Nephron (organoid): ENCODE measurements around the gene SYNDIG1.

ENCODE experiments used
- H3K27ac Mint-ChIP-seq, 3 experiments: 2 replicates each; pipeline ENCODE4 v1.8.0; 2020; ENCODE audit warnings: mixed read lengths in 3 of 3, mild to moderate bottlenecking in 2 of 3, moderate library complexity in 1 of 3
- H3K27me3 Mint-ChIP-seq: 2 replicates; pipeline ENCODE4 v1.8.0; 2021; ENCODE audit warnings: low read depth, mild to moderate bottlenecking, moderate library complexity, mixed read lengths
- H3K36me3 Mint-ChIP-seq: 2 replicates; pipeline ENCODE4 v1.8.0; 2020; ENCODE audit warnings: low read depth, mixed read lengths
- H3K4me1 Mint-ChIP-seq: 2 replicates; pipeline ENCODE4 v1.8.0; 2020; ENCODE audit warnings: mixed read lengths
- H3K4me3 Mint-ChIP-seq, 3 experiments: 2 replicates each; pipeline ENCODE4 v1.8.0; 2020; ENCODE audit warnings: mild to moderate bottlenecking in 3 of 3, mixed read lengths in 3 of 3, moderate library complexity in 2 of 3
- H3K9me3 Mint-ChIP-seq: 2 replicates; pipeline ENCODE4 v1.8.0; 2020; ENCODE audit warnings: mixed read lengths
- CTCF ChIP-seq, 3 experiments: fragments of 200-600 bp; sonication (generic); IDR thresholded peaks; one replicate each; pipeline ENCODE4 v1.5.0; 2021; ENCODE audit warnings: antibody characterized with exemption in 3 of 3; ENCODE audit not compliant: unreplicated experiment in 3 of 3

SYNDIG1 gene

GRCh38 chr20:24675651-24676352 is 206.4 kb downstream of the SYNDIG1 start:
- H3K27ac Mint-ChIP-seq, result no peak overlapping the region
- peaks cover 23% of the 10 kb centered on the region for H3K4me1 Mint-ChIP-seq
- H3K9me3 Mint-ChIP-seq, result no peaks in the 10 kb centered on the region
- TF ChIP-seq CTCF (IDR thresholded peaks at IDR 0.05; ENCODE audit: unreplicated experiment in 3 of 3), result no peak
- peaks cover 7% of the 10 kb centered on the region for H3K27me3 Mint-ChIP-seq
- H3K4me3 Mint-ChIP-seq, result no peak overlapping the region
- H3K36me3 Mint-ChIP-seq, result no peaks in the 10 kb centered on the region

DNA sequence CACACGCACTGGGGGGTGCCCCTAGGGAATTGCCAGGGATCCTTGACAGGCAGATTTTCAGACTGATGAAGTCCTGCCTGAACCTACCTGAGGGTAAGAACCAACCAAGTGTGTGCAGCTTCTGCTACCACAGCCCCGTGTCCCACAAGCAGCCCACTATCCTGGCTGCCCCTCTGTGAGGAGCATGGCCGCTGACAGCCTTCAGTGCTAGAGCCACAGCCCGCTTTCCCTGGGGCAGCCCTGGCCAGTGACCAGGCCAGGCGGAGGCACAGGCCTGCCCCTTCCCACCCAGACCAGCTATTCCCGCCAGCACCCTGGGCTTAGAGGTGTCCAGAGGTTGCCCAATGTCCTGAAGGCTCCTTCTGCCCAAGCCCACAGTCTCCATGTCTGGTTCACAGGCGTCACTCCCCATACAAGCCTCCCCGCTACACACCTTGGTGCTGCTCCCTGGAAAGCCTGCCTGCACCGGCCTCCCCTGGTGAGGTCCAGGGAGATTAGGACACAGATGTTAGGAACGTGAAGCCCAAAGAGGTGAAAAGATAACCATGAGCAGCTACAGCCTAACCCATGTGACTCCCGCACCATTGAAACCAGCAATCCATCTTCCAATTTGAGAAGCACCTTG is 207.0 kb downstream of the SYNDIG1 start:
- Mint-ChIP-seq H3K36me3 (no peaks in the 10 kb centered on the region), H3K4me1 (peaks cover 23% of the 10 kb centered on the region), H3K27ac (no peak overlapping the region), H3K9me3 (no peaks in the 10 kb centered on the region), H3K27me3 (peaks cover 7% of the 10 kb centered on the region), H3K4me3 (no peak overlapping the region)
- TF ChIP-seq CTCF (IDR thresholded peaks at IDR 0.05; ENCODE audit: unreplicated experiment in 3 of 3), result no peak

DNA sequence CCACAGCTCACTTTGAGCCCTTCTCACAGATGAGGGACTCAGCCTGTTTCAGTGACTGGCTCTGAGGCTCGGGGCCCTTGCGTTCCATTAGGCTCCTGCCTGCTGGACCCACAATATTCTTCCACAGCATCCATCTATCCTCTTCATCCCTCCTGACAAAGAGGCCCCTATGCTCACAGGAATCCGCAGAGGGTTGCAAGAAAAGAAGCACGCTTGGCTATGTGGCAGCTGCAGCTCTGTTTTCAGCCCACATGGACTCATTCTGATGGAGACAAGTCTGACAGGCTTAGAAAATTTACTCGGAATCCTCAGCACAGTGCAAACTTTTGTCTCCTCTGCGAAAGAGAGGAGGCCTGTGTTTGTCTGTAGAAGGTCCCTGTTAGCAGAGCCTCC is 207.5 kb downstream of the SYNDIG1 start:
- no peaks in the 10 kb centered on the region for H3K36me3 Mint-ChIP-seq
- H3K9me3 Mint-ChIP-seq, result no peaks in the 10 kb centered on the region
- no peak for TF ChIP-seq CTCF (IDR thresholded peaks at IDR 0.05; ENCODE audit: unreplicated experiment in 3 of 3)
- peaks cover 7% of the 10 kb centered on the region for H3K27me3 Mint-ChIP-seq
- no peak overlapping the region for H3K27ac Mint-ChIP-seq
- peaks cover 23% of the 10 kb centered on the region for H3K4me1 Mint-ChIP-seq
- H3K4me3 Mint-ChIP-seq, result no peak overlapping the region

GRCh38 chr20:24677626-24678315 is 208.3 kb downstream of the SYNDIG1 start:
- peaks cover 23% of the 10 kb centered on the region for H3K4me1 Mint-ChIP-seq
- peaks cover 7% of the 10 kb centered on the region for H3K27me3 Mint-ChIP-seq
- no peak for TF ChIP-seq CTCF (IDR thresholded peaks at IDR 0.05; ENCODE audit: unreplicated experiment in 3 of 3)
- no peak overlapping the region for H3K4me3 Mint-ChIP-seq
- no peaks in the 10 kb centered on the region for H3K36me3 Mint-ChIP-seq
- H3K27ac Mint-ChIP-seq, result no peak overlapping the region
- no peaks in the 10 kb centered on the region for H3K9me3 Mint-ChIP-seq

DNA sequence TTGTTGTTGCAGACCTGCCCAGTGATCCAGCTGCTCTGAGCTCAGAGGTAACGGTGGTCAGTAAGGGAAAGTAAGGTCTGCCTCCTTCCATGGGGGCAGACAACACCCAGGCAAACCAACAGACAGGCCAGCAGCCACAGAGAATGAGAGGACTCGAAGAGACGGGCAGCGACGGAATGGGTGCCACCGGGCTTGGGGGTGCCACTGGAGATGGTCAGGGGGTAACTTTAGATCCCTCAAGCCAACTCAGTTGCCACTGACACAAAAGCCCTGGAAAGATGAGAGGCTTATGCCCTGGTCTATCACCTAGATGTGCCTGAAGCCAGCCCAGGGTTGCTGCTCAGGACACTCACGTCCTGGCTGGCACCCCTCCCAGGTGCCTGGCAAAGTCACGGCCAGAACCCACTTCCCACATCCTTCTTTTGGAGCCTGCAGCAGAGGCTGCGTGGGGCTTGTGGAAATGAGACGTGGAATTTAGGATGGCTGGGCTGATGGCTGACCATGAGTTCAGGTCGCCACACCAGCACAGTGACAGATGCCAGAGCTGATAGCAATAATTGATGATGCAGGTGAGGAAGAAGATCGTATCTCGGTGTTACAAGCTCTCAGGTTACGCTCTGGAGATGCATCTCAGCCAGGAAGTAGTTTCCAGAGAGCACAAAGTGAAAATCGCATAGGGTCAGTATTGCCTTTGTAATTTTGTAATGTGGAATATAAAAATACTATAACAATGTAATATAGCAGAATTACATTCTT is 209.1 kb downstream of the SYNDIG1 start:
- Mint-ChIP-seq H3K9me3 (no peaks in the 10 kb centered on the region), H3K4me1 (peaks cover 23% of the 10 kb centered on the region), H3K36me3 (no peaks in the 10 kb centered on the region), H3K4me3 (no peak overlapping the region), H3K27me3 (peaks cover 11% of the 10 kb centered on the region), H3K27ac (no peak overlapping the region)
- TF ChIP-seq CTCF (IDR thresholded peaks at IDR 0.05; ENCODE audit: unreplicated experiment in 3 of 3), result no peak
